Cardiac fibroblast (primary cell): Measurements from ENCODE around the gene EIF5.

ENCODE experiments used
- DNase-seq, 2 donors: peaks; one replicate each; pipeline versions ENCODE4 v3.0.0 to v3.0.0-alpha.2; 2010; ENCODE audit warnings: low read depth in 2 of 2
- H3K4me3 ChIP-seq, 2 donors: replicated peaks in 1 of 2; 1 replicate in 1 of 2; 2 replicates in 1 of 2; pipeline ENCODE4 v1.5.1; 2011; ENCODE audit warnings: low read depth in 2 of 2, low read length in 2 of 2, mild to moderate bottlenecking in 2 of 2, moderate library complexity in 1 of 2
- CTCF ChIP-seq: IDR thresholded peaks from one replicate; pipeline ENCODE4 v1.5.1; 2011; ENCODE audit warnings: low read depth, mild to moderate bottlenecking, low read length, inconsistent platforms

EIF5 gene

GRCh38 chr14:103296987-103297386, 37.0 kb upstream of the EIF5 start:
- no peak for DNase-seq
- TF ChIP-seq CTCF: no peak
- no peak overlapping the region for H3K4me3 ChIP-seq

- DNase-seq: no peak
- TF ChIP-seq CTCF: no peak
- no peak overlapping the region for H3K4me3 ChIP-seq
Measured at GRCh38 chr14:103298620-103299019, 35.4 kb upstream of the EIF5 start.

- no peak overlapping the region for H3K4me3 ChIP-seq
- TF ChIP-seq CTCF: no peak
- DNase-seq: no peak
Measured at GRCh38 chr14:103301512-103302354, 32.3 kb upstream of the EIF5 start.

GRCh38 chr14:103302966-103303365, 31.1 kb upstream of the EIF5 start:
- TF ChIP-seq CTCF: no peak
- DNase-seq: peak; percentile 36 to 44

GRCh38 chr14:103304706-103305105, 29.3 kb upstream of the EIF5 start:
- peak in 1 of 2 donors; percentile 17 for DNase-seq
- TF ChIP-seq CTCF: no peak
- H3K4me3 ChIP-seq: no peak overlapping the region

More at GRCh38 chr14:103302966-103303365, 31.1 kb upstream of the EIF5 start:
- no peak overlapping the region for H3K4me3 ChIP-seq

- DNase-seq: no peak
- no peak overlapping the region for H3K4me3 ChIP-seq
- TF ChIP-seq CTCF: no peak
Measured at GRCh38 chr14:103308717-103309616, 25.1 kb upstream of the EIF5 start.
